Liver (tissue), 3 donors: ENCODE measurements around the gene SUCNR1.

Experiments used
- EGR1 ChIP-seq, 2 donors: IDR thresholded peaks; 2 replicates each; pipeline ENCODE4 v1.6.1; 2016 to 2018; ENCODE audit warnings: antibody characterized with exemption in 2 of 2, low read depth in 2 of 2
- GABPA ChIP-seq, 2 donors: IDR thresholded peaks in 1 of 2; conservative IDR thresholded peaks in 1 of 2; 2 replicates each; pipeline ENCODE4 v1.6.1; 2016; ENCODE audit warnings: antibody characterized with exemption in 2 of 2, mild to moderate bottlenecking in 1 of 2, moderate library complexity in 1 of 2
- JUND ChIP-seq, 2 donors: IDR thresholded peaks; 2 replicates each; pipeline ENCODE4 v1.6.1; 2016; ENCODE audit warnings: antibody characterized with exemption in 2 of 2
- MAX ChIP-seq: IDR thresholded peaks from 2 replicates; pipeline ENCODE4 v1.6.1; 2016; ENCODE audit warnings: antibody characterized with exemption
- REST ChIP-seq: IDR thresholded peaks from 2 replicates; pipeline ENCODE4 v1.6.1; 2016; ENCODE audit warnings: antibody characterized with exemption, mild to moderate bottlenecking
- TAF1 ChIP-seq: conservative IDR thresholded peaks from 2 replicates; pipeline ENCODE4 v1.6.1; 2016; ENCODE audit warnings: antibody characterized with exemption, mild to moderate bottlenecking
- YY1 ChIP-seq: IDR thresholded peaks from 2 replicates; pipeline ENCODE4 v1.6.1; 2016; ENCODE audit warnings: antibody characterized with exemption, mild to moderate bottlenecking
- ZBTB33 ChIP-seq: IDR thresholded peaks from 2 replicates; pipeline ENCODE4 v1.6.1; 2016; ENCODE audit warnings: antibody characterized with exemption
- TF ChIP-seq, protein P1 (sequence below): fragments of 150-350 bp; IDR thresholded peaks from 2 replicates; pipeline ENCODE4 v1.5.1; 2017; ENCODE audit warnings: improper control_type of control experiment, low read depth, low read length; ENCODE audit not compliant: missing input control
- TF ChIP-seq, protein P2 (sequence below): IDR thresholded peaks from 2 replicates; pipeline ENCODE4 v1.6.1; 2016; ENCODE audit warnings: antibody characterized with exemption
- donor health status: healthy.
- donor health status: healthy.

DNA sequence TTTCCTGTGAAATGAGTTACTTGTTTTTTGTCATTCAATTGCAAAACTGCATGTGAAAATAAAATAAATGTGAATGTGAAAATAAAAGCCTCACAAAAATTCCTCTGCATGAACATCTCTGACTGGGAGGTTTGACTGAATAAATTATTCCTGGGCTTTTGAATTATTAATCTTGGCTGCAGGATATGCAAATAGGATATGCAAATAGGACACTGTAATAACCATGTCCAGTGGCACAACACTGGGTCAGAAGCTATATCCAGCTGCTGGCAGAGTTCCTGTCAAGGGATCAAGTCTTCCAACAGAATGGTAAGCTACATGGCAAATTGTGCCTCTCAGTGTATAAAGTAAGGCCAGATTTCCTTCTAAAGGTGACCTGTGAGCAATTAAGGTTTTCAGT, at the start of gene SUCNR1:
- TF ChIP-seq ZBTB33 = no peak
- TF ChIP-seq, protein P1, sequence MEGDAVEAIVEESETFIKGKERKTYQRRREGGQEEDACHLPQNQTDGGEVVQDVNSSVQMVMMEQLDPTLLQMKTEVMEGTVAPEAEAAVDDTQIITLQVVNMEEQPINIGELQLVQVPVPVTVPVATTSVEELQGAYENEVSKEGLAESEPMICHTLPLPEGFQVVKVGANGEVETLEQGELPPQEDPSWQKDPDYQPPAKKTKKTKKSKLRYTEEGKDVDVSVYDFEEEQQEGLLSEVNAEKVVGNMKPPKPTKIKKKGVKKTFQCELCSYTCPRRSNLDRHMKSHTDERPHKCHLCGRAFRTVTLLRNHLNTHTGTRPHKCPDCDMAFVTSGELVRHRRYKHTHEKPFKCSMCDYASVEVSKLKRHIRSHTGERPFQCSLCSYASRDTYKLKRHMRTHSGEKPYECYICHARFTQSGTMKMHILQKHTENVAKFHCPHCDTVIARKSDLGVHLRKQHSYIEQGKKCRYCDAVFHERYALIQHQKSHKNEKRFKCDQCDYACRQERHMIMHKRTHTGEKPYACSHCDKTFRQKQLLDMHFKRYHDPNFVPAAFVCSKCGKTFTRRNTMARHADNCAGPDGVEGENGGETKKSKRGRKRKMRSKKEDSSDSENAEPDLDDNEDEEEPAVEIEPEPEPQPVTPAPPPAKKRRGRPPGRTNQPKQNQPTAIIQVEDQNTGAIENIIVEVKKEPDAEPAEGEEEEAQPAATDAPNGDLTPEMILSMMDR = no peak
- no peak for TF ChIP-seq GABPA (IDR thresholded peaks at IDR 0.05 in 1 of 2, conservative IDR thresholded peaks at IDR 0.05 in 1 of 2)
- TF ChIP-seq REST = no peak
- TF ChIP-seq MAX = no peak
- TF ChIP-seq JUND (IDR thresholded peaks at IDR 0.05) = no peak
- TF ChIP-seq TAF1 = no peak
- TF ChIP-seq, protein P2, sequence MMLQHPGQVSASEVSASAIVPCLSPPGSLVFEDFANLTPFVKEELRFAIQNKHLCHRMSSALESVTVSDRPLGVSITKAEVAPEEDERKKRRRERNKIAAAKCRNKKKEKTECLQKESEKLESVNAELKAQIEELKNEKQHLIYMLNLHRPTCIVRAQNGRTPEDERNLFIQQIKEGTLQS = no peak
- TF ChIP-seq YY1 = no peak
- no peak for TF ChIP-seq EGR1 (IDR thresholded peaks at IDR 0.05; ENCODE audit: low read depth in 2 of 2)
